Measurements from ENCODE around the gene PPP3R1. TPM values are rescaled to one million over a fixed set of nuclear protein-coding genes. Genes with fewer than 3 reads are reported as not detected.

PPP3R1 gene
- 67.7 TPM for total RNA-seq

- DNase-seq: peak; percentile 95
These were observed at the start of gene PPP3R1 for GRCh38 chr2:68252400-68253218. PPP3R1 (minus strand) TSS chr2:68252532; CDS start chr2:68252127, 405 bp downstream.

- DNase-seq: no peak
These were observed 43.2 kb upstream of the PPP3R1 start for GRCh38 chr2:68295516-68295915.

GRCh38 chr2:68294913-68295312 is 42.6 kb upstream of the PPP3R1 start:
- DNase-seq: no peak

- no peak for DNase-seq
These were observed 41.9 kb upstream of the PPP3R1 start for GRCh38 chr2:68294187-68294586.

- no peak for DNase-seq
These were observed 41.4 kb upstream of the PPP3R1 start for GRCh38 chr2:68293755-68294154.

GRCh38 chr2:68293024-68293423 is 40.7 kb upstream of the PPP3R1 start:
- DNase-seq: no peak

- no peak for DNase-seq
These were observed 39.9 kb upstream of the PPP3R1 start for GRCh38 chr2:68292108-68292710.

GRCh38 chr2:68291314-68291713 is 39.0 kb upstream of the PPP3R1 start:
- DNase-seq: no peak

- DNase-seq: peak; percentile 51
These were observed 38.6 kb upstream of the PPP3R1 start for GRCh38 chr2:68290901-68291300.

GRCh38 chr2:68287580-68288441 is 35.5 kb upstream of the PPP3R1 start:
- DNase-seq: peak; percentile 30

- peak; percentile 47 for DNase-seq
These were observed 32.6 kb upstream of the PPP3R1 start for GRCh38 chr2:68284896-68285295.

- no peak for DNase-seq
These were observed 31.1 kb upstream of the PPP3R1 start for GRCh38 chr2:68283419-68283812.

- no peak for DNase-seq
These were observed 30.6 kb upstream of the PPP3R1 start for GRCh38 chr2:68282811-68283418.

GRCh38 chr2:68280796-68281195 is 28.5 kb upstream of the PPP3R1 start:
- DNase-seq: no peak

GRCh38 chr2:68280348-68280747 is 28.0 kb upstream of the PPP3R1 start:
- DNase-seq: no peak

- DNase-seq: no peak
These were observed 27.4 kb upstream of the PPP3R1 start for GRCh38 chr2:68279691-68280090.

GRCh38 chr2:68278169-68278568 is 25.8 kb upstream of the PPP3R1 start:
- no peak for DNase-seq

- DNase-seq: no peak
These were observed 21.7 kb upstream of the PPP3R1 start for GRCh38 chr2:68274022-68274421.

- DNase-seq: no peak
These were observed 20.1 kb upstream of the PPP3R1 start for GRCh38 chr2:68272246-68272994.

GRCh38 chr2:68266655-68267054 is 14.3 kb upstream of the PPP3R1 start:
- no peak for DNase-seq

GRCh38 chr2:68263632-68264031 is 11.3 kb upstream of the PPP3R1 start:
- DNase-seq: no peak

GRCh38 chr2:68258851-68259250 is 6.5 kb upstream of the PPP3R1 start:
- no peak for DNase-seq

Data from occipital lobe (tissue), 2 donors.